ENCODE data around the gene APPL2.

The APPL2 gene

GRCh38 chr12:105221583-105222283, 14.2 kb downstream of the APPL2 start:
- DNase-seq = no peak

- no peak for DNase-seq
Observed at GRCh38 chr12:105220929-105221290, 15.1 kb downstream of the APPL2 start.

- DNase-seq = no peak
Observed at GRCh38 chr12:105220150-105220928, 15.6 kb downstream of the APPL2 start.

- no peak for DNase-seq
Observed at GRCh38 chr12:105219261-105220028, 16.5 kb downstream of the APPL2 start.

GRCh38 chr12:105218434-105218833, 17.5 kb downstream of the APPL2 start:
- no peak for DNase-seq

- DNase-seq = no peak
Observed at GRCh38 chr12:105214670-105215375, 21.2 kb downstream of the APPL2 start.

- DNase-seq = no peak
Observed at GRCh38 chr12:105214148-105214547, 21.8 kb downstream of the APPL2 start.

- DNase-seq = no peak
Observed at GRCh38 chr12:105212438-105212837, 23.5 kb downstream of the APPL2 start.

GRCh38 chr12:105209091-105209490, 26.9 kb downstream of the APPL2 start:
- DNase-seq = no peak

DNA sequence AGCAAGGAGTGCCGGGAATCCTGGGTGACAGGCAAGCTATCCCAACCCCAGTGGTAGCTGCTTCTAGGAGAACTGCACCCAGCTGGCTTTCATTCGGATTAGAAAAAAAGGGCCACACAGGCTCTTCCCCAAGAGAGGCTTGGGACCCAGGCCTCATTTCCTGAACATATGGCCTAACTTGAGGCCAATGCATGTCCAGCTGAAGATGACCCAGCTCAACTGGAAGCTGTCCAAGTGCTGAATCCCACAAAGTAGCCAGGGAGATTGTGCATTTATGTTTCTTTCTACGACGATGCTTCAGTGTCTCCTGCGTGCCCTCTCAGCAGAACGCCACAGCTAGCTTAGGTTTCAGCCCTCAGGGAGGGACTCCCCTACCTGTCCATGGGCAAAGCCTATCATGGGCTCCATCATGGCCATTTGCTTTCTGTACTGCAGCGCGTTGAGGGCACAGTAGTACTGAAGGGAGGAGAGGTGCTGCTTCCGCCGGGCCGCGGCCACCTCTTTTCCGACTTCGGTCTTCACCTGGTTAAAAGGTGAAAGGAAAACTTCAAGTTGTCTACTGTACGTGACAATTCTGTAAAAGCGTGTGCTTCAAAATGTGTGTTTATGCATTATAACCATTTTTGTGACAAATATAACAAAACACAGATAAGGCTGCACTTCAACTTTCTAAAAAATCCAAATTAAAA, 29.1 kb downstream of the APPL2 start:
- DNase-seq = no peak

DNA sequence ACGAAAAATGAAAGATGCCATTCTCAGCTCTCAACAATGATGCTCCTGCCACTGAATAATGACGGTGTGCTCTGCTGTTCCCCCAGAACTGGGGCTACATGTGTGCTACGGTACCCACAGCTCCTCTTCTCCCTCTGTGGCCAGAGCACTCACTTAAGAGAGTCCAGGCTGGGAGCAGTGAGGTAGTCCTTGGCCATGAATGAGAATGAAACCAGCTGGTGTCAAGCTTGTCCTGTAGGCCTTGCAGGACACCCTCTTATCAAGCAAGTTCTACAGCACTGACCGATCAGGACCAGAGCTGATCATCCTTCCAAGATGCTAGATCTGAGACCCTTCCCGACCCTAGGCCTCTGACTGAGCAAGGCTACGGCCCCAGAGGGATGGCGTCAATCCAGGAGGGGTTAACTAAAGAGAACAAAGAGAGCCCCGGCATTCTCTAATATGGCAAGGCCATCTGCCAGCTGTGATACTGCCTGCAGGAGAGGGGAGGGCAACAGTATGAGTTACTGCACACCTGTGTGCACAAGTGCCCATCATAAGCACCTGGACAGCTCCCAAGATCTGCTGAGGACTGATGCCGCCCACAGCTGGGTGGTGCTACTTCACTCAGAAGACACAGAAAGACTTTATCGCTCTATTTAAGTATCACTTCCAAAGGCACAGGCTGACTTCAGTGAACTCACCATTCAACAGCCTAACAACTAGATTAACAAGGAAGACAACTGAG, 30.5 kb downstream of the APPL2 start:
- DNase-seq = no peak

DNA sequence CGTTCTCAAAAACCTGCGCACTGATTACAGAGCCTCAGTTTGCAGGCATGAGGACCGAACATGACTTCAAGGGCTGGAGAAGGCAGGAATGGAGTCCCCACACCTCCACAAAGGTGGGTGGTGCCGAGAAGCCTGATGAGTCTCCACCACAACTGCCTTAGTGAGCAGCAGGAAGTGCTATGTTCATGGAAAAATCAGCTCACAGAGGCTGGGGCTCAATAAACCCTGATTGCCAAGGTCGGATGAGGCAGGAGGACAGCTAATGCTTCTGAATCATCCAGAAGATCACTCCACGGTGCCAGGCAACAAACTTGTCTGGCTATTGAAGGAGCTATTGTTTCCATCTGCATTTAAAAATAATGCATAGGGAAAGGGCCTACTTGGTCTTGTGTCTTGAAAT, 31.1 kb downstream of the APPL2 start:
- no peak for DNase-seq

DNA sequence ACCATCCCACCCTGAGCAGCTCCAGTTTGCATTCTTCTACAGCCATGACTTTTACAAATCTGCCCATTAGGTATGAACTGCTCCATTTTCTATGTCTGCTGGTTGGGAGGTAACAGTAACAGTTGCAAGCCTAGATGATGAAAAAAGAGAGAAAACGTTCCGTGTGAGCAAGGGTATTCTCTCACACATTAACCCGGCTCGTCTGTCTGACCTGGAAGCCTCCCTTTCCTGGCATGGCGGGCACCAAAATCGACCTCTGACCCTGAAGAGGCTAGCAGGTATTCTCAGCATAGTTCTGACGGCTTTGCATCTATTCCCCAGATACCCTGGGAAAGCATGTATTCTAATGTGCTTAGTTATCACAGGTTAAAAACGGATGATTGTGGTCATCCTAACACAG, 31.8 kb downstream of the APPL2 start:
- no peak for DNase-seq

GRCh38 chr12:105202202-105202601, 33.8 kb downstream of the APPL2 start:
- DNase-seq = no peak

- DNase-seq = no peak
Observed at GRCh38 chr12:105201299-105201698, 34.7 kb downstream of the APPL2 start.

DNA sequence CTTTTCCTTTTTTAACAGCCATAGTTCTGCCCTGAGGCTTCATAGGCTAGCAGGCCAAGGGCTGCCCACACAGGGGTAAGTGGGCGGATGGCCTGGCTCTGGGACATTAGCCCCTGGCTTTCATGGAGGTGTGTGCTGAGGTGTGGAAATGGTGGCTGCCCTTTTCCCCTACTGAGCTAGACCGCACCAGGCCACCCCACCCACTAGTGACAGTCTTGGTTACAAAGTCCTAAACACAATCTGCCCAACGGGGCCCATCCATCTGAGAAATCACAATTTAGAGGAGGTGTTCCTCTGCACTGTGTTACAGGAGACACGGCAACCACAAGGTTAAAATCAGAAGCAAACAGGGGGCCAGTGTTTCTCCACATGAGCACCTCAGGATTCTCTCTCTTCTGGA, 35.6 kb downstream of the APPL2 start:
- no peak for DNase-seq

DNA sequence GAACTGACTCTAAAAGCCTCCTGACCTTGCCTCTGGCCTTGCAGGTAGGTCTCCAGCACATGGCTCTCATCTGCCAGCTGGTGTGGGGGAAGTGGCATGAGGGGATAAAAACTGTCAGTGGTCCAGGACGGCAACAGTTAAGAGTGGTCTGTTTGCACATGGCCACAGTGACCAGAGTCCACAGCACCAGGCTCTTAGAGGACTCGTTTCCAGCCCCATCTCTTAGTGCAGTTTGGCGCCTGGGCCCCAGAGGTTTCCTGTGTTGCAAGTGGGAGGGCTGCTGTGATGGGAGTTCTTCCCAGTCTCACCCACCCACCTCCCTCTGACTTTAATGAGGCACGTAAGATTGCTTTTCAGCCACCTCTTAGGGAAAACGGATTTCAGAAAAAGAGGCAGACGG, 37.0 kb downstream of the APPL2 start:
- DNase-seq = no peak

- DNase-seq = no peak
Observed at GRCh38 chr12:105196090-105196489, 39.9 kb downstream of the APPL2 start.

GRCh38 chr12:105194947-105195346, 41.0 kb downstream of the APPL2 start:
- no peak for DNase-seq

GRCh38 chr12:105192624-105193225, 43.2 kb downstream of the APPL2 start:
- DNase-seq = no peak

- no peak for DNase-seq
Observed at GRCh38 chr12:105190530-105190929, 45.4 kb downstream of the APPL2 start.
